Neural cell (in vitro differentiated cells): ENCODE measurements around the gene RAVER2. TPM values are rescaled to one million over a fixed set of nuclear protein-coding genes. Genes with fewer than 3 reads are reported as not detected.
"Not testable (repeated sequence)": the region's sequence is repeated elsewhere in the genome, so short reads cannot be mapped to it uniquely, and the experiment has no call there.

Source experiments
- H2AFZ ChIP-seq: fragments of 200-600, 300-800 bp; sonication (generic), shearing (Covaris generic); 2 replicates; pipeline ENCODE4 v1.6.0; 2014; ENCODE audit warnings: low read depth, mild to moderate bottlenecking, antibody characterized with exemption, low read length, moderate library complexity
- H3F3A ChIP-seq: fragments of 200-600 bp; shearing (Covaris generic); 2 replicates; pipeline ENCODE4 v1.6.1; 2016; ENCODE audit warnings: mild to moderate bottlenecking, moderate library complexity, mixed read lengths, antibody characterized with exemption, low read length; ENCODE audit not compliant: insufficient read depth, poor library complexity, severe bottlenecking
- H3K27ac ChIP-seq: fragments of 200-600, 300-800 bp; sonication (generic), shearing (Covaris generic); 2 replicates; pipeline ENCODE4 v1.5.1; 2014; ENCODE audit warnings: mild to moderate bottlenecking, low read length, moderate library complexity
- H3K27me3 ChIP-seq: fragments of 300-800, 200-600 bp; sonication (generic), shearing (Covaris generic); 2 replicates; pipeline ENCODE4 v1.6.0; 2014; ENCODE audit warnings: mild to moderate bottlenecking, low read depth, low read length, moderate library complexity; ENCODE audit not compliant: insufficient read depth
- H3K36me3 ChIP-seq: fragments of 300-800, 200-600 bp; sonication (generic), shearing (Covaris generic); 2 replicates; pipeline ENCODE4 v1.5.1; 2014; ENCODE audit warnings: mild to moderate bottlenecking, antibody characterized with exemption, low read length, moderate library complexity; ENCODE audit not compliant: insufficient read depth
- H3K4me2 ChIP-seq: fragments of 300-800, 200-600 bp; sonication (generic), shearing (Covaris generic); 2 replicates; pipeline ENCODE4 v1.6.0; 2014; ENCODE audit warnings: mild to moderate bottlenecking, low read length
- H3K4me3 ChIP-seq: fragments of 300-800, 200-600 bp; sonication (generic), shearing (Covaris generic); 2 replicates; pipeline ENCODE4 v1.5.1; 2014; ENCODE audit warnings: mild to moderate bottlenecking, low read length, moderate library complexity
- H3K79me2 ChIP-seq: fragments of 200-600 bp; shearing (Covaris generic); replicated peaks from 2 replicates; pipeline ENCODE4 v1.6.0; 2014; ENCODE audit warnings: mild to moderate bottlenecking, low read length, moderate library complexity; ENCODE audit not compliant: insufficient read depth
- H3K9ac ChIP-seq: fragments of 300-800, 200-600 bp; sonication (generic), shearing (Covaris generic); 2 replicates; pipeline ENCODE4 v1.6.1; 2016; ENCODE audit warnings: mild to moderate bottlenecking, low read length, mixed read lengths
- H3K9me2 ChIP-seq: fragments of 200-600 bp; shearing (Covaris generic); 2 replicates; pipeline ENCODE4 v1.6.1; 2016; ENCODE audit warnings: mild to moderate bottlenecking, low read length, mixed read lengths; ENCODE audit not compliant: insufficient read depth
- H3K9me3 ChIP-seq: fragments of 200-600, 300-800 bp; sonication (generic), shearing (Covaris generic); 2 replicates; pipeline ENCODE4 v1.6.1; 2016; ENCODE audit warnings: mild to moderate bottlenecking, mixed run types, low read length, moderate library complexity, mixed read lengths
- H4K20me1 ChIP-seq: fragments of 200-600 bp; shearing (Covaris generic); 2 replicates; pipeline ENCODE4 v1.6.1; 2016; ENCODE audit warnings: mild to moderate bottlenecking, mixed run types; ENCODE audit not compliant: insufficient read depth
- CTCF ChIP-seq: fragments of 450-650 bp; IDR thresholded peaks from 2 replicates; pipeline ENCODE4 v1.5.1; 2014; ENCODE audit warnings: antibody characterized with exemption, mild to moderate bottlenecking, moderate library complexity; ENCODE audit not compliant: poor library complexity, severe bottlenecking
- EP300 ChIP-seq: fragments of 450-650 bp; conservative IDR thresholded peaks from 2 replicates; pipeline ENCODE4 v1.6.1; 2014; ENCODE audit warnings: antibody characterized with exemption, mild to moderate bottlenecking, moderate library complexity; ENCODE audit not compliant: poor library complexity, severe bottlenecking
- EZH2 ChIP-seq: fragments of 200-600, 300-800 bp; shearing (Covaris generic), sonication (generic); IDR thresholded peaks from 2 replicates; pipeline ENCODE4 v1.6.1; 2014; ENCODE audit warnings: antibody characterized with exemption, low read length, borderline replicate concordance, mild to moderate bottlenecking; ENCODE audit not compliant: insufficient read depth, poor library complexity, severe bottlenecking
- MXI1 ChIP-seq: fragments of 450-650 bp; conservative IDR thresholded peaks from 2 replicates; pipeline ENCODE4 v1.6.1; 2014; ENCODE audit warnings: antibody characterized with exemption, mild to moderate bottlenecking; ENCODE audit not compliant: poor library complexity, severe bottlenecking
- POLR2AphosphoS5 ChIP-seq: IDR thresholded peaks from 2 replicates; pipeline ENCODE4 v1.6.1; 2012
- RAD21 ChIP-seq: fragments of 450-650 bp; conservative IDR thresholded peaks from 2 replicates; pipeline ENCODE4 v1.6.1; 2014; ENCODE audit warnings: antibody characterized with exemption, mild to moderate bottlenecking, moderate library complexity
- REST ChIP-seq: IDR thresholded peaks from 2 replicates; pipeline ENCODE4 v1.6.1; 2012; ENCODE audit warnings: borderline replicate concordance
- SMC3 ChIP-seq: fragments of 450-650 bp; conservative IDR thresholded peaks from 2 replicates; pipeline ENCODE4 v1.6.1; 2014; ENCODE audit warnings: antibody characterized with exemption, mild to moderate bottlenecking, moderate library complexity; ENCODE audit not compliant: poor library complexity
- TAF1 ChIP-seq: IDR thresholded peaks from 2 replicates; pipeline ENCODE4 v1.6.1; 2012; ENCODE audit warnings: low read depth
- polyA plus RNA-seq: library from polyadenylated mRNA; depleted of rRNA; stranded (reverse); fragments of >200 nt; gene quantifications from 2 replicates; pipeline ENCODE4 v1.2.3, GENCODE V29; 2014

Gene RAVER2
- polyA plus RNA-seq, 1 donor from 2014 or later = 8.1 TPM

- Histone ChIP-seq H3F3A (no peaks in the 10 kb centered on the region), H4K20me1 (no peaks in the 10 kb centered on the region), H3K36me3 (no peaks in the 10 kb centered on the region), H3K9me3 (no peaks in the 10 kb centered on the region), H3K79me2 (no peaks in the 10 kb centered on the region), H3K27ac (no peak overlapping the region), H3K4me2 (no peak overlapping the region), H2AFZ (no peak overlapping the region), H3K4me3 (no peak overlapping the region), H3K9ac (no peak overlapping the region), H3K27me3 (no peaks in the 10 kb centered on the region), H3K9me2 (no peaks in the 10 kb centered on the region)
- TF ChIP-seq CTCF (no peak), RAD21 (no peak), REST (no peak), SMC3 (no peak), EP300 (no peak), MXI1 (no peak), POLR2AphosphoS5 (no peak), EZH2 (no peak), TAF1 (no peak)
Observed at GRCh38 chr1:64733581-64734286, 11.1 kb upstream of the RAVER2 start.

- H3K36me3 ChIP-seq = no peaks in the 10 kb centered on the region
- no peaks in the 10 kb centered on the region for H3K9me3 ChIP-seq
- no peak overlapping the region for H3K9ac ChIP-seq
- no peaks in the 10 kb centered on the region for H3K79me2 ChIP-seq
- no peak overlapping the region for H3K4me2 ChIP-seq
- H3K27ac ChIP-seq = no peak overlapping the region
- no peak overlapping the region for H2AFZ ChIP-seq
- H3F3A ChIP-seq = no peaks in the 10 kb centered on the region
- H3K27me3 ChIP-seq = no peaks in the 10 kb centered on the region
- no peak overlapping the region for H3K4me3 ChIP-seq
- TF ChIP-seq RAD21 (no peak), SMC3 (no peak)
- no peaks in the 10 kb centered on the region for H3K9me2 ChIP-seq
- H4K20me1 ChIP-seq = no peaks in the 10 kb centered on the region
Observed at GRCh38 chr1:64734287-64734652, 10.6 kb upstream of the RAVER2 start.

GRCh38 chr1:64740687-64741086 lies 4.2 kb upstream of the RAVER2 start:
- H3K4me2 ChIP-seq, H4K20me1 ChIP-seq, H3K79me2 ChIP-seq, H3F3A ChIP-seq, H3K9me2 ChIP-seq, H3K9ac ChIP-seq, H3K9me3 ChIP-seq, H2AFZ ChIP-seq, H3K4me3 ChIP-seq, H3K36me3 ChIP-seq, H3K27ac ChIP-seq, H3K27me3 ChIP-seq: not testable (repeated sequence)
